G401 (cell line): ENCODE measurements around the gene NYNRIN. TPM values are rescaled to one million over a fixed set of nuclear protein-coding genes. Genes with fewer than 3 reads are reported as not detected.

ENCODE experiments used
- DNase-seq: peaks from one replicate; pipeline ENCODE4 v3.0.0-alpha.2; 2015; ENCODE audit warnings: low spot score
- in situ Hi-C: cut with HindIII; loops from 2 replicates; pipeline ENCODE4 v1.10.0; 2016; ENCODE audit warnings: low sequenced_read_pairs, mixed read lengths
- total RNA-seq: library from RNA; depleted of rRNA; stranded (reverse); fragments of >200 nt; shearing (Covaris generic); gene quantifications from 2 replicates; pipeline ENCODE4 v1.2.3, GENCODE V29; 2014

The NYNRIN gene
- total RNA-seq, 1 experiment from 2014 or later, result 24.1 TPM

DNA sequence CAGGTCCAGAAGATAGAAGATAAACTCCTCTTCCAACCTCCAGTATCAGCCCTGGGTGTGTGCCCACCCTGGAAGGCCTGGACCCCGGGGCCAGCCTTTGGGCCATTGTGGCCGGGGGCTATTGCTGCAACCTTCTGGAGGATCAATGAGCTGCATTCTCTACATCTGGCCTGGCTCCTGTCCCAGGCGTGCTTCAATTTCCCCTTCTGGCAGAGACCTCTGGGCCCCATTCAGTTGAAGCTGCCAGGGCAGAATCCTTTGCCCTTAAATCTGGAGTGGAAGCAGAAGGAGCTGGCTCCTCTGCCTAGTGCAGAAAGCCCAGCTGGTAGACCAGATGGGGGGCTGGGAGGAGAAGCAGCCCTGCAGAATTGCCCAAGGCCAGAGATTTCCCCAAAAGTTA, 10.0 kb downstream of the NYNRIN start:
- in situ Hi-C loops, result no loop called here

DNA sequence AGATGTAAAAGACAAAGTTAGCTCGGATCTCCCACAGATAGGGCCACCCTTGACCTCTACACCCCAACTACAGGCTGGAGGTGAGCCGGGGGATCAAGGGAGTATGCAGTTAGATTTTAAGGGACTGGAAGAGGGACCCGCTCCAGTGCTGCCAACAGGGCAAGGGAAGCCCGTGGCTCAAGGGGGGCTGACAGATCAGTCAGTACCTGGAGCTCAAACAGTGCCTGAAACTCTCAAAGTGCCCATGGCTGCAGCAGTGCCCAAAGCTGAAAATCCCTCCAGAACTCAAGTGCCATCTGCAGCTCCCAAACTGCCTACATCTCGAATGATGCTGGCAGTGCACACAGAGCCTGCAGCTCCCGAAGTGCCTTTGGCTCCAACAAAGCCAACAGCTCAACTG, 10.4 kb downstream of the NYNRIN start:
- no peak for DNase-seq
- in situ Hi-C loops, result no loop called here

More for the DNA sequence above, 10.0 kb downstream of the NYNRIN start:
- no peak for DNase-seq

DNA sequence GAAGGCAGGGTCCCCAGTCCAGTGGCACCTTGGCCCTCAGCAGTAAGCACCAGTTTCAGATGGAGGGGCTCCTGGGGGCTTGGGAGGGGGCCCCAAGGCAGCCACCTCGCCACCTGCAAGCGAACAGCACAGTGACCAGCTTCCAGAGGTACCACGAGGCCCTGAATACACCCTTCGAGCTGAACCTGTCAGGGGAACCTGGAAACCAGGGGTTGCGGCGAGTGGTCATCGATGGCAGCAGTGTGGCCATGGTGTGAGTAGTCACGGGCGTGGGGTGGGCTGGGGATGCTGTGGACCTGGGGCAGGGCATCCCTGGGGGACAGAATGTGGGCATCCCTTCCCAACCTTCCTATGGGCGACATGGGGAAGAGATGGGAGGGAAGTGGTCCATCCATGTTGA, 11.2 kb downstream of the NYNRIN start:
- in situ Hi-C loops, result no loop called here
- no peak for DNase-seq

DNA sequence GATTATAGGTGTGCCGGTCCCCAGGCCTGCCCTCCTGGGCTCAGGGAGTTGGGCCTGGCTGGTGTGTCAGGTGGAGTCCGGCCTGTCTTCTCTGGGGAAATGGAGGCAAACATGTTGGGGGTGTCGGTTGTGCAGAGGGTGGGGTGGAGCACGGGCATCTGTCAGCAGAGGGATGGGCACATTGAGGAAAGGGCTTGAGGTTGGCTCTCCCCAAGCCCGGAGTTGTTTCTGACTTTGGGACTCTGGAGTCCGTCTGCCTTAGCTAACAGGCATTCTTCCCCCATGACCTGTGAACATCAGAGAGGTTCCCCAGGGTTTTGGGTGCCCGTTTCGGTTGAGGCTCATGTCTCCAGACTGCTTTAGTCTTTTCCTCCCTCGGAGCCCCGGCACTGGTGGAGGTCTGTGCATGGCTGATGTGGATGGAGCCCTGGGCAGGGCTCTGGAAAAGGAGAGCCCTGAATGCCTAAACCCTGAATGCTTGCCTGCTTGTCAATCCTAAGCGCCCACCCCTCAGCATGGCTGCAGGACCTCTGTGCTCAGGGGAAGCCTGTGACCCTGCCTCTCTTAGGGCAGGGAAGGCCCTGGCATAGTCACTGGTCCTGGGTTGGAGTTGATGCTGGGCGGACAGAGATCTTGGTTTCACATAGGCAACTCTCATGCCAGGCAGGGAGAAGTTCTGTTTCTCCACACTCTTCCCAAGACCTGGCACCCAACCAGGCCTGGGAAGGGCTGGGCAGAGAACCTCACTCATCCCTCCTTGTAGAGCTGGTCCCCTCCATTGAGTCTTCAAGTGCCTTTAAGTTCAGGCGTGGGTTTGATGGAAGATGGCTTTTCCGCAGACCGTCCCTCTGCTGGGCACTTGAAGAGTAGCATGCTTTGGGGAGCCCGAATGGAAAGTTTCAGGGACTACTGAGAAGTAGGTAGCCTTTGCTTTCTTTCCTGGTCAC, 12.9 kb downstream of the NYNRIN start:
- in situ Hi-C loops, result no loop called here
- peak; percentile 67 for DNase-seq

DNA sequence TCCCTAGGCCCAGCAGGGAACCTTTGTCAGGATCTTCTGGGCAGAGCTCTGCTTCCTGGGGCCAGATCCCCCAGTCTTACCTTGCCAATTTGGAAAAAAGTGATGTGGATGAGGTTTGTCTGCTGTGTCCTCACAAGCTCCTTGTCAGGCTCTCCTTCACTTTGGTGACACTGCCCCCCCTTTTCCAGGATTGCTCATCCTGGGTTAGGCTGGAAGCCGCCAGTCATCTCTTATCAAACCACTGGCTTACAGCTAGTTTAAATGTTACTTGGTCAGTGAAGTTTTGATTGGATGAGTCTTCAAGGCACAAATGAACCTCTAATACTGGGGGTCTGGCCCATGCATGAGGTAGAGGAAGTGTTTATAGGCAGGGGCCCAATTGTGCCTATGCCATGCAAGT, 15.3 kb downstream of the NYNRIN start:
- no peak for DNase-seq
- in situ Hi-C loops, result no loop called here

DNA sequence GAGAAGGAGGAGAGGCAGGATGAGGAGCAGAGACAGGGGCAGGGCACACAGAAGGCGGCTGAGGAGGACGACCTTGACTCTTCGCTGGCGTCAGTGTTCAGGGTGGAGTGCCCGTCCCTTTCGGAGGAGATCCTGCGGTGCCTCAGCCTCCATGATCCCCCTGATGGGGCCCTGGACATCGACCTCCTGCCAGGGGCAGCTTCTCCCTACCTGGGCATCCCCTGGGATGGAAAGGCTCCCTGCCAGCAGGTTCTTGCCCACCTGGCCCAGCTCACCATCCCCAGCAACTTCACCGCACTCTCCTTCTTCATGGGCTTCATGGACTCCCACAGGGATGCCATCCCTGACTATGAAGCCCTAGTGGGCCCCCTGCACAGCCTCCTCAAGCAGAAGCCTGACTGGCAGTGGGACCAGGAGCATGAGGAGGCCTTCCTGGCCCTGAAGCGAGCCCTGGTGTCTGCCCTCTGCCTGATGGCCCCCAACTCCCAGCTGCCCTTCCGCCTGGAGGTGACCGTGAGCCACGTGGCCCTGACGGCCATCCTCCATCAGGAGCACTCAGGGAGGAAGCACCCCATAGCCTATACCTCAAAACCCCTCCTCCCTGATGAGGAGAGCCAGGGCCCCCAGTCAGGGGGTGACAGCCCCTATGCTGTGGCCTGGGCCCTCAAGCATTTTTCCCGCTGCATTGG, 16.1 kb downstream of the NYNRIN start:
- in situ Hi-C loops, result no loop called here
- no peak for DNase-seq

DNA sequence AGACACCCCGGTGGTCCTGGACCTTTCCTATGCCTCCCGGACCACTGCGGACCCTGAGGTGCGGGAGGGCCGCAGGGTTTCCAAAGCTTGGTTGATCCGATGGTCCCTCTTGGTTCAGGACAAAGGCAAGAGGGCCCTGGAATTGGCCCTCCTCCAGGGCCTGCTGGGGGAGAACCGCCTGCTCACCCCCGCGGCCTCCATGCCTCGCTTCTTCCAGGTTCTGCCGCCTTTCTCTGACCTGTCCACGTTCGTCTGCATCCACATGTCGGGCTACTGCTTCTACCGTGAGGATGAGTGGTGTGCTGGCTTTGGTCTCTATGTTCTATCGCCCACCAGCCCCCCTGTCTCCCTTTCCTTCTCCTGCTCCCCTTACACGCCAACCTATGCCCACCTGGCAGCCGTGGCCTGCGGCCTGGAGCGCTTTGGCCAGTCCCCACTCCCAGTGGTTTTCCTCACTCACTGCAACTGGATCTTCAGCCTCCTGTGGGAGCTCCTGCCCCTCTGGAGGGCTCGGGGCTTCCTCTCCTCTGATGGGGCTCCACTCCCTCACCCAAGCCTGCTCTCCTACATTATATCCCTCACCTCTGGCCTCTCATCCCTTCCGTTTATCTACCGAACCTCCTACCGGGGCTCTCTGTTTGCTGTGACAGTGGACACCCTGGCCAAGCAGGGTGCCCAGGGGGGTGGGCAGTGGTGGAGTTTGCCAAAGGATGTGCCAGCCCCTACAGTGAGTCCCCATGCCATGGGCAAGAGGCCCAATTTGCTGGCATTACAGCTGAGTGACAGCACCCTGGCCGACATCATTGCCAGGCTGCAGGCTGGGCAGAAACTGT, 16.8 kb downstream of the NYNRIN start:
- no peak for DNase-seq
- in situ Hi-C loops, result no loop called here

DNA sequence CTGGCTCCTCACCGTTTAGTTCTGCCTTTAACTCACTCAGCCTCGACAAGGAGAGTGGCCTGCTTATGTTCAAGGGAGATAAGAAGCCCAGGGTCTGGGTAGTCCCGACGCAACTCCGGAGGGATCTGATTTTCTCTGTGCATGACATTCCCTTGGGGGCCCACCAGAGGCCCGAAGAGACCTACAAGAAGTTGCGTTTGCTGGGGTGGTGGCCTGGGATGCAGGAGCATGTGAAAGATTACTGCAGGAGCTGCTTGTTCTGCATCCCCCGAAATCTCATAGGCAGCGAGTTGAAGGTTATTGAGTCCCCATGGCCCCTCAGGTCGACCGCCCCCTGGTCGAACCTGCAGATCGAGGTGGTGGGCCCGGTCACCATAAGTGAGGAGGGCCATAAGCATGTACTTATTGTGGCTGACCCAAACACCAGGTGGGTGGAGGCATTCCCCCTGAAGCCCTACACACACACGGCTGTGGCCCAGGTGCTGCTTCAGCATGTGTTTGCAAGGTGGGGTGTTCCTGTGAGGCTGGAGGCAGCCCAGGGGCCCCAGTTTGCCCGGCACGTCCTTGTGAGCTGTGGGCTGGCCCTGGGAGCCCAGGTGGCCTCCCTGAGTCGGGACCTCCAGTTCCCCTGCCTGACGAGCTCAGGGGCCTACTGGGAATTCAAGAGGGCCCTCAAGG, 17.6 kb downstream of the NYNRIN start:
- DNase-seq, result no peak
- in situ Hi-C loops, result no loop called here

DNA sequence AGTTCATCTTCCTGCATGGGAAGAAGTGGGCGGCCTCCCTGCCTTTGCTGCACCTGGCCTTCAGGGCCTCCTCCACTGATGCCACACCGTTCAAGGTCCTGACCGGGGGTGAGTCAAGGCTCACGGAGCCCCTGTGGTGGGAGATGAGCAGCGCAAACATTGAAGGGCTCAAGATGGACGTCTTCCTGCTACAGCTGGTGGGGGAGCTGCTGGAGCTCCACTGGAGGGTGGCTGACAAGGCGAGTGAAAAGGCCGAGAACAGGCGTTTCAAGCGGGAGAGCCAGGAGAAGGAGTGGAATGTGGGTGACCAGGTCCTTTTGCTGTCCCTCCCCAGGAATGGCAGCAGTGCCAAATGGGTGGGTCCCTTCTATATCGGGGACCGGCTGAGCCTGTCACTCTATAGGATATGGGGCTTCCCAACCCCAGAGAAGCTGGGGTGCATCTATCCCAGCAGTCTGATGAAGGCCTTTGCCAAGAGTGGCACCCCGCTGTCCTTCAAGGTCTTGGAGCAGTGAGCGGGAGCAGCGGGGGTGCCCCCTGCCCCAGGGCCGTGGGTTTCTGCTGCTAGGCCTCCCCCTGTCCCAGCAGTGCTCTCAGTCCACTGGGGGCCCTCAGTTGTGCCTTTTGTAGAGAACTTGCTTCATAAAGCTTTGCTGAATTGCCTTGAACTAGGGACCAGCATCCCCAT, 18.3 kb downstream of the NYNRIN start:
- in situ Hi-C loops, result no loop called here
- no peak for DNase-seq

DNA sequence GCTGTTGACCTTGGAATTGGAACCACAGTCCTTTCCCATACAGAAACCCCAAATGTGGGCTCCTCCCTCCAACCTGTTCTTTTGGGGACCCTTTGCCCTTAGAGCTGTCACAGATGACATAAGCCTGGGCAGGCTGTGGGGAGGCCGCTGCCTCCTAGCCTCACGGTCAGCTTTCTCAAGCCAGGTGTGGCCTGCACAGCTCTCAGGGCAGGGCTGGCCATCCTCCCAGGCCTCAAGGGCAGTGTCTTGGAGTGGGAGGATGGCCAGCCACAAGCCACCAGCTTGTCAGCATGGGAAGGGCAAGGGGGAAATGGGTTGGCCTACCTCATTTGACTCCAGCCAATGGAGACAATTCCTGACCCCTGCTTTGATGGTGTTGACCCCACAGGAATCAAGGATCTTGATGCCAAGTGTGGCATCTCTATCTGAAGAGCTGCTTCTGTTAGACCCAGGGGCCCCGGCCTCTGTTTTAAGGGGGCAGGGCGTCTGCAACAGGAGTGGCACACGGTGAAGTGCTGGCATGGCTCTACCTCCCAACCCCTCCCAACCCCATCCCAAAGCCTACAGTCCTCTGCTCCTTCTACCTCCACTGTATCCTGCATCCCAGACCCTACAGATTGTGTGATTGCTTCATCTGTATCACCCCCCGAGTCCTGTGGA, 19.2 kb downstream of the NYNRIN start:
- in situ Hi-C loops, result no loop called here
- DNase-seq, result no peak

DNA sequence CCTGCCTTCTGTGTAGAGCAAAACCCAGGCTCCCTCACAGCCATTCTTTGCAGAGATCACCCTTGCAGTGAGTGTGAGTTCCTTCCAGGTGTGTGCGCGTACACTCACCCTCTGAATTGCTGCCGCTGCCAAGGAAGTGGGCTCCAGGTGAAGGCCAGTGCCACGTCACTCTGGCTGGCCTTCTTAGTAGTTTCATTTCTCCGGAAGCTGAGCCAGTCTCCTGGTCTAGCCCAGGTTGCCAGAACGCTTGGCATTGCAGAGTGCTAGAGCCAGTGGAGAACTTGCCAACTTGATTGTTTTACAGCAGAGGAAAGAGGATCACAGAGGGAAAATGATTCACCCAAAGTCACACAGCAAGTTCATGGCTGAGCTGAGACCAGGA, 19.7 kb downstream of the NYNRIN start:
- DNase-seq, result peak; percentile 75
- in situ Hi-C loops, result no loop called here

DNA sequence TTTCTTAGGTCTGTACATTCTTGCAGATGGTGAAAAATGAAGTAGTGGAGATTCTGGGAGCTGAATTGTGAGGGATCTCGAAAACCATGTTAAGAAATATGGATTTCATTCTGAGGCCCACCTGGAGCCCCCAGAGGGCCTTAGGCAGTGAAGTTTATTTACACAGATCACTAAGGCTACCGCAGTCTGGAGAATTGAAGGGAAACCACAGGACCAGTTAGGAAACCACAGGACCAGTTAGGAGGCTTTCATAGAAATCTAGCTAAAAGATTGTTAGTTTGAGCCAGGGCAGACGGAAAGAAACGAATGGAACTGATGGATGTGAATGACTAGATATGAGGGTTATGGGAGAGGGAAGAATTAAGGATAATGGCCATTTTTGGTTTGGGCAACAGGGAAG, 23.5 kb downstream of the NYNRIN start:
- in situ Hi-C loops, result loop anchor here (5.0 kb wide), 1 partner anchor 85 kb away; the partner anchor contains the start of genes ADCY4 and RIPK3

DNA sequence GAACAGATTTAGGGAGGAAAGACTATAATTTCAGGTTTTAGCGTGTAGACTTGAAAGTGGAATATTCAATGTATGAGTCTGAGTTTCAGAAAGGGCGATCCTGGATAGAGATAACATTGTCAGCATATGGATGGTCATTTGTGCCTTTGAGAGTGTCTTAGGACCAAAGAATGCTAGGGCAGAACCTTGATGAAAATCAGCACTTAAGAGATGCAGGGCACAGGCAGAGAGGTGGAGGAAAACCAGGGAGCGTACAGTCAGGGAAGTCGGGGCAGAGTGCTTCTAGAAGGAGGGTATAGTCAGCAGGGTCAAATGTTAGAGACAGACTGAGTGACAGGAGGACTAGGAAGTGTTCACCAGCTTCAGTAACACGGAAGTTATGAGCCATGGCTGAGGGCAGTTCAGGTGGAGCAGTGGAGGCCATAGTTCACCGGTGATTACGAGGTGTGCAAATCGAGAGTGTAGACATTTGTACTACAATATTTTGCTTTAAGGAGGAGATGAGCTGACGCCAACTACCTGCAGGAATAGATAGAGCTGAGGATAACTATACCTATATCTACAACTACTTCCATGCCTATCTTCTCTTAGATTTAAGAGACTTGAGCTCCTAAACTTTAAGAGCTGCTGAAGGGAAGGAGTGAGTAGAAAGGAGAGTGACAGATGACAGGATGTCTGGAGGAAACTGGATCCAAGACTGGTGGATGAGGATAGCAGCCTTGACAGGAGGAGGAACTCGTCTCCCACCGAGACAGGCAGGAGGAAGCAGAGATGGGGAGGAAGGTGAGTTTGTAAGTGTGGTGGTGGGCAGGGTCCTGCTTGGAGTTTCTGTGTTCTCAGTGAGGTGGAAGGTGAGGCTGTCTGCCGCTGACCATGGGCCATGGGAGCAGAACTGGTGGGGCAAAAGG, 24.1 kb downstream of the NYNRIN start:
- in situ Hi-C loops, result loop anchor here (5.0 kb wide), 1 partner anchor 86 kb away; the partner anchor contains the start of genes ADCY4 and RIPK3
- DNase-seq, result no peak

More for the DNA sequence above, 23.5 kb downstream of the NYNRIN start:
- DNase-seq, result no peak

DNA sequence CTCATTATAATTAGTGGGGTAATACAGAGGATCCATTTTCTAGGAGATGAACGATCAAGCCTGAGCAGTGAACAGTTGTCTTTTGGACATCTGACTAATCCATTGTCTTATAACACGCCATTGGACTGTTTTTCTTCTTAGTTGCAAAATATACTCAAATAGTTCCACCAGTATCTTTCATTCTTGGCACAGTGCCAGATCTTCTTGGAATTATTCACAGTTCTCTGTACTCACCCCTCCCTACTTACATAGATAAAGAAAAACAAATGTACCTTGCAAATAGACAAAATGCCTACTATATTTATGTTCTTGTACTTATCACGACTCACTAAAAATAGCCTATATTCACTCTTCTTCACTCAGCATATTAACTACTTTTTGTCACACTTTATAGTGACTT, 26.9 kb downstream of the NYNRIN start:
- in situ Hi-C loops, result no loop called here
- DNase-seq, result peak; percentile 70

DNA sequence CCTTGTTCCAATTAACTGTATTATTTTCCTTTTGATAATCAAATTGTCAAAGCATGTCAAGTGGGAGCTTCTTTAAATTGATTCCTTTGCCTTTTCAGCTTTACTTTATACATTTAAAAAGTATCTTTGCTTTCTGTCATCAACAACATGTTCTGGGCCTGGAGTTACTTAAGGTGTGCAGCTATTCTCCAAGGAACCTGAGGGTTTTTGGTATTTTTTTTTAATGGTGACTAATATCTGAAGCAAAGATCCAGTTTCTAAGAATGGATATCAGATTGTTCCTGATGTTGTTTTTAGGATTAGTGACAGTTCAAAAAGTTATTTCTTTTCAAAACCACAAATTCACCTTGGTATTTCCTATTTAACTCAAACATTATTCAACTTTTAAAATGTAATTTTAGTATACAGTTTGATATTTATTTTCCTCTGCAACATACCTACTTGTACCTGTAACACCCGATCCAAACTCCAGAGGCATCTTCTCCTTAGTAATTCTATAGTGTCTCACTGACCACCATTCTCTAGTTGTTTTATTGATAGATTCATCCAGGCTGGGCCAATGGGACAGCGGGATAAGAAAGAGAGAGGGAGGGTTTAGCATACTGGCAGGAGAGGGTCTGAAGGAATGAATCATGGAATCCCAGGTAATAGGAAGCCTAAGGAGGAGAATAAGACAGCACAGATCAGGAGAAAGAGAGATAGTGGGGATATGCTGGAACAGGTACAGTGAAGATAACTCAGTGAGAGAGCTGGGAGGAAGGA, 27.5 kb downstream of the NYNRIN start:
- no peak for DNase-seq
- in situ Hi-C loops, result no loop called here

DNA sequence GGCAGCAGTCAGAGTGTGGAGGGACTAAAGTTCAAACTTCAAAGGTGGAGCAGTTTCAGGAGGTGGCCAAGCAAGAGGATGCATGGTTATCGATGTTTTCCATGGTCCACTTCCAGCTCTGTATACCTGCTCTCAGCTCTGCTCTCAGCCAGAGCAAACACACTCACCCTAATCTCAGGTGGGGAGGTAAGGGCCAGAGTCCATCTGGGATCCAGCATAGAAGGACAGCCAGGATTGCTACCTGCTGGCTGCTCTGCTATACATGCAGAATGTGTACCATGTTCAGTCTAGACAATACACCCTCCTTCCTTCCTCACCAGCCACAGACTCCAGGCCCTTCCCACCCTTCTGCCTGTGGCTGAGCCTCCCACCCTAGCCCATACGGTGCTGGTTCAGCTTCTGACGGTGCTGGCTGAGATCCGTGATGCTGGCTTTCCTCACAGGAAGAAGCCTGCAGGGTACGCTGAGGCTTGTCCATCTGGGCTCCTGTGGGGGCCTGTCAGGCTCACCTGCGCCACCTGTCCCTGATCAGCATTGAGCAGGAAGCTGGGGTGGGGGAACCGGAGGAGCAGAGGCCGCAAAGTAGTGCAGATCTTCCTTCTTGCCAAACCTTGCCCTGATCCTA, 28.2 kb downstream of the NYNRIN start:
- DNase-seq, result peak; percentile 98
- in situ Hi-C loops, result no loop called here
